PFSK-1 (cell line): ENCODE measurements around the gene PRSS1.

Experiments
- POLR2AphosphoS5 ChIP-seq: IDR thresholded peaks from 2 replicates; pipeline ENCODE4 v1.6.1; 2012; ENCODE audit warnings: low read depth, mild to moderate bottlenecking, control low read depth, low read length, moderate library complexity
- REST ChIP-seq, 2 experiments: IDR thresholded peaks; 2 replicates each; pipeline versions ENCODE4 v1.6.1 to v1.8.0; 2011 to 2012; ENCODE audit warnings: low read depth in 2 of 2, low read length in 2 of 2, control low read depth in 1 of 2, inconsistent platforms in 1 of 2, mild to moderate bottlenecking in 1 of 2, moderate library complexity in 1 of 2; ENCODE audit not compliant: insufficient read depth in 1 of 2
- SIN3A ChIP-seq: IDR thresholded peaks from 2 replicates; pipeline ENCODE4 v1.6.1; 2012; ENCODE audit warnings: mild to moderate bottlenecking, low read length, moderate library complexity, borderline replicate concordance; ENCODE audit not compliant: insufficient read depth
- TAF1 ChIP-seq: IDR thresholded peaks from 2 replicates; pipeline ENCODE4 v1.6.1; 2012; ENCODE audit warnings: low read length, control low read depth, borderline replicate concordance; ENCODE audit not compliant: insufficient read depth

GRCh38 chr7:142746264-142746663 is 3.0 kb upstream of the PRSS1 start:
- TF ChIP-seq TAF1 (no peak), SIN3A (no peak), POLR2AphosphoS5 (no peak), REST (IDR thresholded peaks at IDR 0.05; ENCODE audit: insufficient read depth in 1 of 2, low read depth in 2 of 2, low read length in 2 of 2) (no peak)
